H1 (cell line): ENCODE data around the gene ADAMTS17. TPM values are rescaled to one million over a fixed set of nuclear protein-coding genes. Genes with fewer than 3 reads are reported as not detected.

Experiments used
- CTCF ChIA-PET: fragments of 300-600 bp; sonication (Branson Sonifier 250); formaldehyde crosslinking; loops from one replicate; lab custom pipeline; 2021; ENCODE audit not compliant: partially characterized antibody; lab: Charles Lee
- POLR2A ChIA-PET: fragments of 300-600 bp; sonication (Branson Sonifier 250); formaldehyde crosslinking; loops from one replicate; lab custom pipeline; 2021; ENCODE audit warnings: inconsistent platforms; ENCODE audit not compliant: partially characterized antibody; lab: Charles Lee
- DNase-seq, 2 experiments: peaks; one replicate each; pipeline versions ENCODE4 v3.0.0 to v3.0.0-alpha.2; 2010 to 2022; ENCODE audit warnings: low spot score in 2 of 2, low read depth in 1 of 2, mixed read lengths in 1 of 2
- FAIRE-seq: peaks from 2 replicates; lab custom pipeline; 2011; peaks lifted over from hg19 to GRCh38; lab: Jason Lieb, UNC
- H2AFZ ChIP-seq: 2 replicates; pipeline ENCODE4 v1.8.1; 2012; ENCODE audit warnings: low read length, inconsistent platforms
- H2AK5ac ChIP-seq: 2 replicates; pipeline ENCODE4 v1.6.1; 2013; ENCODE audit warnings: low read depth, low read length
- H2BK120ac ChIP-seq: replicated peaks from 2 replicates; pipeline ENCODE3; 2013; ENCODE audit warnings: low read depth, low read length, inconsistent platforms
- H2BK12ac ChIP-seq: 2 replicates; pipeline ENCODE4 v1.6.1; 2013; ENCODE audit warnings: low read depth, low read length
- H2BK15ac ChIP-seq: 2 replicates; pipeline ENCODE4 v1.6.1; 2013; ENCODE audit warnings: low read length
- H2BK20ac ChIP-seq: 2 replicates; pipeline ENCODE4 v1.6.1; 2013; ENCODE audit warnings: low read length
- H2BK5ac ChIP-seq: 2 replicates; pipeline ENCODE4 v1.6.1; 2013; ENCODE audit warnings: low read depth, low read length
- H3K14ac ChIP-seq: 2 replicates; pipeline ENCODE4 v1.6.1; 2013; ENCODE audit warnings: inconsistent platforms; ENCODE audit not compliant: insufficient read length
- H3K18ac ChIP-seq: 2 replicates; pipeline ENCODE4 v1.6.1; 2013; ENCODE audit warnings: low read length; ENCODE audit errors: extremely low read depth
- H3K23ac ChIP-seq: 2 replicates; pipeline ENCODE4 v1.6.1; 2013; ENCODE audit warnings: inconsistent platforms; ENCODE audit not compliant: insufficient read length
- H3K23me2 ChIP-seq: 2 replicates; pipeline ENCODE4 v1.6.1; 2013; ENCODE audit warnings: low read depth, low read length
- H3K27ac ChIP-seq: 2 replicates; pipeline ENCODE4 v1.6.1; 2011; ENCODE audit warnings: low read depth, low read length, inconsistent platforms
- H3K27me3 ChIP-seq, 4 experiments: replicated peaks in 1 of 4; 1 replicate in 1 of 4; 2 replicates in 3 of 4; pipeline versions ENCODE4 v1.6.1 to v1.8.1; 2011 to 2013; ENCODE audit warnings: low read length in 3 of 4, mild to moderate bottlenecking in 3 of 4, inconsistent platforms in 2 of 4, mixed read lengths in 2 of 4, moderate library complexity in 1 of 4; ENCODE audit not compliant: control insufficient read depth in 3 of 4, insufficient read depth in 3 of 4; ENCODE audit errors: extremely low read depth in 1 of 4
- H3K36me3 ChIP-seq, 4 experiments: 2 replicates each; pipeline versions ENCODE4 v1.6.1 to v1.8.1; 2011 to 2013; ENCODE audit warnings: mild to moderate bottlenecking in 4 of 4, low read length in 3 of 4, moderate library complexity in 2 of 4, control low read depth in 1 of 4, inconsistent platforms in 1 of 4; ENCODE audit not compliant: insufficient read depth in 4 of 4, control insufficient read depth in 2 of 4
- H3K4ac ChIP-seq: replicated peaks from 2 replicates; pipeline ENCODE3; 2013; ENCODE audit warnings: low read length, low read depth, mixed read lengths, inconsistent platforms; ENCODE audit not compliant: insufficient read length
- H3K4me1 ChIP-seq, 4 experiments: replicated peaks in 1 of 4; 1 replicate in 1 of 4; 2 replicates in 3 of 4; pipeline versions ENCODE4 v1.6.1 to v1.8.1; 2011 to 2013; ENCODE audit warnings: low read length in 3 of 4, inconsistent platforms in 2 of 4, mixed read lengths in 1 of 4; ENCODE audit not compliant: insufficient read depth in 4 of 4, control insufficient read depth in 3 of 4
- H3K4me2 ChIP-seq, 2 experiments: 2 replicates each; pipeline versions ENCODE4 v1.6.1 to v1.8.1; 2011 to 2013; ENCODE audit warnings: low read depth in 2 of 2, low read length in 2 of 2, control low read depth in 1 of 2, inconsistent platforms in 1 of 2, mild to moderate bottlenecking in 1 of 2; ENCODE audit not compliant: insufficient read depth in 1 of 2
- H3K4me3 ChIP-seq, 4 experiments: fragments of 200-600, 300-600 bp in 1 of 4; sonication (generic), shearing (Covaris generic), sonication (Bioruptor Twin) in 1 of 4; 2 replicates each; pipeline versions ENCODE4 v1.5.1 to v1.8.1; 2011 to 2016; ENCODE audit warnings: low read length in 4 of 4, low read depth in 3 of 4, control low read depth in 2 of 4, inconsistent platforms in 2 of 4, mild to moderate bottlenecking in 2 of 4, mixed read lengths in 1 of 4, moderate library complexity in 1 of 4; ENCODE audit not compliant: insufficient read depth in 2 of 4; ENCODE audit errors: extremely low read depth in 1 of 4
- H3K56ac ChIP-seq: replicated peaks from 2 replicates; pipeline ENCODE3; 2013; ENCODE audit warnings: low read depth, mild to moderate bottlenecking, mixed read lengths, low read length, inconsistent platforms; ENCODE audit not compliant: insufficient read length
- H3K79me1 ChIP-seq: 2 replicates; pipeline ENCODE4 v1.6.1; 2013; ENCODE audit warnings: low read depth, low read length, control low read depth
- H3K79me2 ChIP-seq, 2 experiments: 2 replicates each; pipeline versions ENCODE4 v1.6.1 to v1.8.1; 2012 to 2013; ENCODE audit warnings: low read length in 2 of 2, mild to moderate bottlenecking in 2 of 2, inconsistent platforms in 1 of 2; ENCODE audit not compliant: insufficient read depth in 2 of 2, control insufficient read depth in 1 of 2
- H3K9ac ChIP-seq, 4 experiments: replicated peaks in 1 of 4; 1 replicate in 1 of 4; 2 replicates in 3 of 4; pipeline versions ENCODE4 v1.6.1 to v1.8.1; 2011 to 2013; ENCODE audit warnings: low read depth in 3 of 4, low read length in 3 of 4, control low read depth in 2 of 4, mild to moderate bottlenecking in 2 of 4, moderate library complexity in 2 of 4, inconsistent platforms in 1 of 4; ENCODE audit errors: extremely low read depth in 1 of 4
- H3K9me3 ChIP-seq, 2 experiments: 2 replicates each; pipeline versions ENCODE4 v1.6.1 to v1.8.1; 2012 to 2013; ENCODE audit warnings: mild to moderate bottlenecking in 2 of 2, moderate library complexity in 2 of 2, control low read depth in 1 of 2, inconsistent platforms in 1 of 2, low read depth in 1 of 2, low read length in 1 of 2, mixed read lengths in 1 of 2; ENCODE audit not compliant: insufficient read depth in 2 of 2
- H4K20me1 ChIP-seq, 2 experiments: replicated peaks in 1 of 2; 2 replicates each; pipeline versions ENCODE3 to v1.8.1; 2011 to 2013; ENCODE audit warnings: inconsistent platforms in 2 of 2, low read length in 2 of 2, mild to moderate bottlenecking in 1 of 2; ENCODE audit not compliant: insufficient read depth in 2 of 2, control insufficient read depth in 1 of 2
- H4K5ac ChIP-seq: 2 replicates; pipeline ENCODE4 v1.6.1; 2013; ENCODE audit warnings: low read length, low read depth, mixed read lengths, inconsistent platforms; ENCODE audit not compliant: insufficient read length
- H4K8ac ChIP-seq: 2 replicates; pipeline ENCODE4 v1.8.0; 2013; ENCODE audit warnings: mild to moderate bottlenecking, moderate library complexity, low read length, inconsistent platforms; ENCODE audit not compliant: insufficient read depth; ENCODE audit errors: extremely low read depth
- H4K91ac ChIP-seq: replicated peaks from 2 replicates; pipeline ENCODE3; 2013; ENCODE audit warnings: low read length, mixed read lengths, inconsistent platforms; ENCODE audit not compliant: insufficient read length
- EP300 ChIP-seq, 2 experiments: IDR thresholded peaks; 1 replicate in 1 of 2; 2 replicates in 1 of 2; pipeline ENCODE4 v1.6.1; 2011 to 2012; ENCODE audit warnings: low read depth in 2 of 2, low read length in 2 of 2, mild to moderate bottlenecking in 2 of 2, borderline replicate concordance in 1 of 2, inconsistent platforms in 1 of 2, moderate library complexity in 1 of 2
- SP2 ChIP-seq: IDR thresholded peaks from 2 replicates; pipeline ENCODE4 v1.6.1; 2012; ENCODE audit warnings: mild to moderate bottlenecking, low read length, inconsistent platforms
- SP4 ChIP-seq: IDR thresholded peaks from 2 replicates; pipeline ENCODE4 v1.6.1; 2012; ENCODE audit warnings: low read length, inconsistent platforms
- TAF1 ChIP-seq: IDR thresholded peaks from 2 replicates; pipeline ENCODE4 v1.6.1; 2011; ENCODE audit warnings: mild to moderate bottlenecking, low read depth, low read length
- WGBS, 2 experiments: shearing (Covaris generic) in 1 of 2; methylation state at CpG; one replicate each; pipeline versions ENCODE4 v1.1.6 to v1.1.7; 2013 to 2015; ENCODE audit warnings: low lambda C conversion rate in 2 of 2, mixed read lengths in 2 of 2, inconsistent platforms in 1 of 2, low coverage in 1 of 2, missing lambda C conversion rate in 1 of 2; ENCODE audit not compliant: insufficient replicate concordance in 2 of 2, insufficient coverage in 1 of 2, insufficient read length in 1 of 2; ENCODE audit errors: extremely low coverage in 1 of 2, missing lambda C conversion rate in 1 of 2; 5-methylcytosine and 5-hydroxymethylcytosine counted together
- polyA plus RNA-seq, 7 experiments: library from polyadenylated mRNA; depleted of rRNA in 3 of 7; stranded (reverse) in 5 of 7; unstranded in 2 of 7; fragments of >200 nt in 5 of 7; fragments of 200-250 nt in 2 of 7; gene quantifications; 1 replicate in 5 of 7; 2 replicates in 1 of 7; 4 replicates in 1 of 7; pipeline versions ENCODE4 v1.2.1 to v1.2.3, GENCODE V29; 2011 to 2013; ENCODE audit warnings: missing spikeins in 2 of 7, mixed read lengths in 2 of 7
- total RNA-seq: library from RNA; stranded (reverse); fragmentation: NEBNext Ultra II Directional; extraction: Animal tissue kit (Norgen Biotek cat#: 25700); gene quantifications from 2 replicates; pipeline ENCODE4 v1.2.1, GENCODE V29; 2021

The ADAMTS17 gene
- total and polyA plus RNA-seq, 2 of the 8 experiments (the other 6 are each of a cell fraction or from before 2014, with no cell fraction given), result 0.51 to 1.7 TPM

- no peaks in the 10 kb centered on the region for H3K23me2 ChIP-seq
- FAIRE-seq (no peak), DNase-seq (no peak)
- no peak overlapping the region for H3K14ac ChIP-seq
- no peaks in the 10 kb centered on the region for H3K79me1 ChIP-seq
- no peak for TF ChIP-seq TAF1
- TF ChIP-seq SP4, result no peak
- TF ChIP-seq EP300 (IDR thresholded peaks at IDR 0.05; ENCODE audit: borderline replicate concordance in 1 of 2, low read depth in 2 of 2, low read length in 2 of 2), result no peak
- no peak for TF ChIP-seq SP2
- H3K4me1 ChIP-seq, result no peaks in the 10 kb centered on the region
- H3K4me3 ChIP-seq, result no peak overlapping the region
- CTCF ChIA-PET, result interaction anchor here (1.6 to 2.6 kb wide), 2 partner anchors 10 to 44 kb away, joined by 4 to 8 read pairs; no protein-coding TSS in a partner anchor
- no peaks in the 10 kb centered on the region for H3K27me3 ChIP-seq
- H3K56ac ChIP-seq, result no peak overlapping the region
- H3K4ac ChIP-seq, result no peak overlapping the region
- H3K79me2 ChIP-seq, result no peaks in the 10 kb centered on the region
- H3K18ac ChIP-seq, result no peak overlapping the region
- H4K8ac ChIP-seq, result no peak overlapping the region
- H2BK12ac ChIP-seq, result no peak overlapping the region
- POLR2A ChIA-PET, result interaction anchor here (0.8 kb wide), 1 partner anchor 11 kb away, joined by 3 read pairs; no protein-coding TSS in a partner anchor
- no peak overlapping the region for H4K91ac ChIP-seq
- H3K9me3 ChIP-seq, result no peaks in the 10 kb centered on the region
- no peak overlapping the region for H2BK5ac ChIP-seq
- H3K27ac ChIP-seq, result no peak overlapping the region
- H3K9ac ChIP-seq, result no peak overlapping the region
- H3K4me2 ChIP-seq, result no peak overlapping the region
- no peak overlapping the region for H2AK5ac ChIP-seq
- WGBS, 2 experiments, result 89% methylated on average over 7 of the region's 8 CpGs; no CpG with 5 or more reads in 1 of the 2 experiments
- no peak overlapping the region for H2AFZ ChIP-seq
- H3K23ac ChIP-seq, result no peak overlapping the region
- H2BK120ac ChIP-seq, result no peak overlapping the region
- no peak overlapping the region for H2BK20ac ChIP-seq
- H4K20me1 ChIP-seq, result no peaks in the 10 kb centered on the region
- H2BK15ac ChIP-seq, result no peak overlapping the region
- no peak overlapping the region for H4K5ac ChIP-seq
- H3K36me3 ChIP-seq, result no peaks in the 10 kb centered on the region
Measured at GRCh38 chr15:100306098-100306497, 35.7 kb downstream of the ADAMTS17 start.
